ENCODE results near the gene ACSF2. TPM values are rescaled to one million over a fixed set of nuclear protein-coding genes. Genes with fewer than 3 reads are reported as not detected.
A peak's percentile ranks its signal among the peaks of the same experiment; 100 is the strongest.

The ACSF2 gene
- total RNA-seq, 1 experiment from 2014 or later: 12.2 TPM

DNA sequence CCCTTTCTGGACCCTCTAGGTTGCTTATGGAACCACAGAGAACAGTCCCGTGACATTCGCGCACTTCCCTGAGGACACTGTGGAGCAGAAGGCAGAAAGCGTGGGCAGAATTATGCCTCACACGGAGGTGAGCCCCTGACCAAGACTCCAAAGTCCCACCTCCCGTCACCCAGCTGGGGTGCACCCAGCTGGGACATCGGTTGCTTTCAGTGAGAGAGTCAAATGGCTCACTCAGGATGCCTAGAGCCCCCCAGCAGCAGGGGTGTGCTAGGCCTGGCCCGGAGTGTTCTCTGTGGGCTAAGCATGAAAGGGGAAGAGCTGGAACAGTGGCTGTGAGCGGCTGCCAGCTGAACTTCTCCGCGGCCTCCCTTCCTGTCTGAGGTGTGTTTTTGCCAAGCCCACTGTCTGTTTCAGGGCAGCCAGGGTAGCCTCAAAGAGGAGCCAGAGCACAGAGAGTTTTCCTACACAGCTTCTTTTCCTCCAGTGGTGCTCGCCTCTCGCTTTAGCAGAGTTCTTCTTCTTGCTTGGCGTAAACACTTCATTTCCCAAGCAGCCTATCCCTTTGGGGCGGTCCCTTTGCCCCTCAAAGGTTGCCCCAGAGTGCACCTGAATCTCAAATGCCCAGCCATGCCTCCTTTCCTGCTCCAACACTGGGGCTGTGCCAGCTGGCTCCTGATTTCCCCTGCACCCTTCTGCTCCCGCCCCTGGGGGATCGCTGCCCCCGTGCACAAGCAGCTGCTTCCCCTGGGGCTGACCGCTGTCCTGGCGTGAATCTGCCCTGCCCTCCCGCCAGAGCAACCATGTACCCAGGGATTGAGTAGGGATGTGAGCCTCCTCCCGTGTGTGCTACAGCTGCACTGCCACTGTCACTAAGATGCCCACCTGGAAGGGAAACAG is 45.2 kb downstream of the ACSF2 start:
- no peaks in the 10 kb centered on the region for H3K79me2 ChIP-seq (ENCODE audit: insufficient read depth, low read length)
- Mint-ChIP-seq H3K4me1 (peaks cover 16 to 29% of the 10 kb centered on the region in 2 experiments), H3K27ac (no peak overlapping the region), H3K4me3 (peak overlapping the region in 1 of 2 experiments; percentile 49; a peak in 1 of 5 replicates), H3K36me3 (ENCODE audit: insufficient read depth in 1 of 3, low read depth in 3 of 3) (peaks cover 0 to 2% (median 0%) of the 10 kb centered on the region in 3 experiments; a peak in 3 of 7 replicates), H3K27me3 (ENCODE audit: low read depth) (peaks cover 41% of the 10 kb centered on the region), H3K9me3 (no peaks in the 10 kb centered on the region)
- H3K27ac ChIP-seq (ENCODE audit: insufficient read length, low read depth, low read length): no peak overlapping the region
- H2BK5ac ChIP-seq (ENCODE audit: insufficient read length, low read length): no peak overlapping the region
- no peak overlapping the region for H3K4me2 ChIP-seq (ENCODE audit: insufficient read depth, insufficient read length, low read length)
- H2BK12ac ChIP-seq (ENCODE audit: insufficient read length, low read depth, low read length): no peak overlapping the region
- H3K18ac ChIP-seq (ENCODE audit: insufficient read length, low read depth, low read length): no peak overlapping the region
- no peak overlapping the region for H3K56ac ChIP-seq (ENCODE audit: insufficient read length, low read depth, low read length)
- no peak overlapping the region for H4K8ac ChIP-seq (replicated peaks; ENCODE audit: insufficient read length, low read depth, low read length)
- H4K91ac ChIP-seq (ENCODE audit: insufficient read length, low read depth, low read length): no peak overlapping the region
- H3K9ac ChIP-seq (ENCODE audit: extremely low read depth, insufficient read length, low read length): no peak overlapping the region
- H2AFZ ChIP-seq (ENCODE audit: low read length): no peak overlapping the region
- H3T11ph ChIP-seq (ENCODE audit: low read length): no peak overlapping the region
- no peak overlapping the region for H2AK5ac ChIP-seq (ENCODE audit: insufficient read length, low read length)
- TF ChIP-seq, protein P1, sequence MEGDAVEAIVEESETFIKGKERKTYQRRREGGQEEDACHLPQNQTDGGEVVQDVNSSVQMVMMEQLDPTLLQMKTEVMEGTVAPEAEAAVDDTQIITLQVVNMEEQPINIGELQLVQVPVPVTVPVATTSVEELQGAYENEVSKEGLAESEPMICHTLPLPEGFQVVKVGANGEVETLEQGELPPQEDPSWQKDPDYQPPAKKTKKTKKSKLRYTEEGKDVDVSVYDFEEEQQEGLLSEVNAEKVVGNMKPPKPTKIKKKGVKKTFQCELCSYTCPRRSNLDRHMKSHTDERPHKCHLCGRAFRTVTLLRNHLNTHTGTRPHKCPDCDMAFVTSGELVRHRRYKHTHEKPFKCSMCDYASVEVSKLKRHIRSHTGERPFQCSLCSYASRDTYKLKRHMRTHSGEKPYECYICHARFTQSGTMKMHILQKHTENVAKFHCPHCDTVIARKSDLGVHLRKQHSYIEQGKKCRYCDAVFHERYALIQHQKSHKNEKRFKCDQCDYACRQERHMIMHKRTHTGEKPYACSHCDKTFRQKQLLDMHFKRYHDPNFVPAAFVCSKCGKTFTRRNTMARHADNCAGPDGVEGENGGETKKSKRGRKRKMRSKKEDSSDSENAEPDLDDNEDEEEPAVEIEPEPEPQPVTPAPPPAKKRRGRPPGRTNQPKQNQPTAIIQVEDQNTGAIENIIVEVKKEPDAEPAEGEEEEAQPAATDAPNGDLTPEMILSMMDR (conservative IDR thresholded peaks at IDR 0.05): no peak
- peaks cover 3% of the 10 kb centered on the region; the same call in 1 of the 2 replicates for H3K4me1 ChIP-seq (ENCODE audit: insufficient read depth, low read length)
- no peak overlapping the region for H3K4ac ChIP-seq (ENCODE audit: low read depth, low read length)
- H3K23ac ChIP-seq (ENCODE audit: insufficient read length, low read depth, low read length): no peak overlapping the region
- H3K23me2 ChIP-seq (ENCODE audit: insufficient read length, low read depth, low read length, poor library complexity, severe bottlenecking): no peaks in the 10 kb centered on the region
- WGBS (ENCODE audit: extremely low coverage, insufficient read length, low lambda C conversion rate): no CpG with 5 or more reads among the region's 22 CpGs
- H3K14ac ChIP-seq (ENCODE audit: insufficient read depth, low read length): no peak overlapping the region
- no peaks in the 10 kb centered on the region for H4K20me1 ChIP-seq (ENCODE audit: control insufficient read depth, insufficient read depth, insufficient read length)
- H3K79me1 ChIP-seq (ENCODE audit: insufficient read depth, low read depth, low read length, poor library complexity, severe bottlenecking): no peaks in the 10 kb centered on the region
- no peak overlapping the region for H2BK15ac ChIP-seq (ENCODE audit: low read depth, low read length)
- no peak overlapping the region for H2BK120ac ChIP-seq (ENCODE audit: low read depth, low read length, poor library complexity, severe bottlenecking)
- peaks cover 12% of the 10 kb centered on the region; the same call in 1 of the 2 replicates for H3K27me3 ChIP-seq (ENCODE audit: insufficient read depth, low read length)
- DNase-seq: no peak
- H4K5ac ChIP-seq (ENCODE audit: insufficient read length, low read depth, low read length): no peak overlapping the region
- no peaks in the 10 kb centered on the region for H3K9me3 ChIP-seq (ENCODE audit: control insufficient read depth, low read depth, low read length)
- H2BK20ac ChIP-seq (ENCODE audit: low read depth, low read length, poor library complexity, severe bottlenecking): no peak overlapping the region
